ENCODE data around the gene OSBPL8.

- TF ChIP-seq CTCF (IDR thresholded peaks at IDR 0.05), result no peak
- TF ChIP-seq POLR2A (IDR thresholded peaks at IDR 0.05), result no peak
Measured at GRCh38 chr12:76478045-76478444, 81.5 kb downstream of the OSBPL8 start.

Data from lower leg skin (tissue), 3 donors.